ENCODE results near the gene CLTA. TPM values are rescaled to one million over a fixed set of nuclear protein-coding genes. Genes with fewer than 3 reads are reported as not detected.
A peak's percentile ranks its signal among the peaks of the same experiment; 100 is the strongest.
"Not testable (repeated sequence)": the region's sequence is repeated elsewhere in the genome, so short reads cannot be mapped to it uniquely, and the experiment has no call there.

The CLTA gene
- total RNA-seq, 1 donor from 2014 or later, result 199 TPM

DNA sequence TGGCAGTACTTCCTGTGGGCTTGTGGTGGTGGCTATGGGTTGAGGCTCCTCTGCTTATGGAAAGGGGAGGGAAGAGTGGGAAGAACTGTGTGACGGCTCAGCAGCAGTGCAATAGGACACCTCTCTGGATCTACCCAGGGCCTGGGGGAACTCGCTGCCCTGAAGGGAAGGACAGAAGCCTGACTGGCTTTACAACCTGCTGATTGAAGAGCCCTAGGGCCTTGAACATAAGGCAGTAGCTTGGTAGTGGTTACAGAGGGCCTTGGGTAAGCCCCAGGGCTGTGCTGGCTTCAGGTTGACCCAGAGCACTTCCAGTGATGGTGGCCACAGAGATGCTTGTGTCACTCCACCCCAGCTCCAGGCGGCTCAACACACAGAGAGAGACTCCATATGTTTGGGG is 16.0 kb upstream of the CLTA start:
- no peaks in the 10 kb centered on the region for H3K4me1 ChIP-seq
- Mint-ChIP-seq H3K36me3 (no peaks in the 10 kb centered on the region), H3K27me3 (ENCODE audit: insufficient read depth, low read depth) (peaks cover 6% of the 10 kb centered on the region), H3K4me3 (no peak overlapping the region), H3K4me1 (no peaks in the 10 kb centered on the region), H3K27ac (no peak overlapping the region), H3K9me3 (no peaks in the 10 kb centered on the region)
- no peak overlapping the region for H3K4me3 ChIP-seq
- no peak for DNase-seq (ENCODE audit: low spot score)
- H3K27ac ChIP-seq, result no peak overlapping the region
- no peaks in the 10 kb centered on the region for H3K79me2 ChIP-seq (ENCODE audit: low read depth)
- H3F3A ChIP-seq (ENCODE audit: low read depth), result no peaks in the 10 kb centered on the region
- H3K27me3 ChIP-seq, result no peaks in the 10 kb centered on the region
- H3K36me3 ChIP-seq, result no peaks in the 10 kb centered on the region
- H4K20me1 ChIP-seq (ENCODE audit: low read depth), result no peaks in the 10 kb centered on the region
- H2AFZ ChIP-seq (replicated peaks), result peak overlapping the region; percentile 88
- TF ChIP-seq, protein P1, sequence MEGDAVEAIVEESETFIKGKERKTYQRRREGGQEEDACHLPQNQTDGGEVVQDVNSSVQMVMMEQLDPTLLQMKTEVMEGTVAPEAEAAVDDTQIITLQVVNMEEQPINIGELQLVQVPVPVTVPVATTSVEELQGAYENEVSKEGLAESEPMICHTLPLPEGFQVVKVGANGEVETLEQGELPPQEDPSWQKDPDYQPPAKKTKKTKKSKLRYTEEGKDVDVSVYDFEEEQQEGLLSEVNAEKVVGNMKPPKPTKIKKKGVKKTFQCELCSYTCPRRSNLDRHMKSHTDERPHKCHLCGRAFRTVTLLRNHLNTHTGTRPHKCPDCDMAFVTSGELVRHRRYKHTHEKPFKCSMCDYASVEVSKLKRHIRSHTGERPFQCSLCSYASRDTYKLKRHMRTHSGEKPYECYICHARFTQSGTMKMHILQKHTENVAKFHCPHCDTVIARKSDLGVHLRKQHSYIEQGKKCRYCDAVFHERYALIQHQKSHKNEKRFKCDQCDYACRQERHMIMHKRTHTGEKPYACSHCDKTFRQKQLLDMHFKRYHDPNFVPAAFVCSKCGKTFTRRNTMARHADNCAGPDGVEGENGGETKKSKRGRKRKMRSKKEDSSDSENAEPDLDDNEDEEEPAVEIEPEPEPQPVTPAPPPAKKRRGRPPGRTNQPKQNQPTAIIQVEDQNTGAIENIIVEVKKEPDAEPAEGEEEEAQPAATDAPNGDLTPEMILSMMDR (IDR thresholded peaks at IDR 0.05), result no peak
- TF ChIP-seq EZH2phosphoT487 (IDR thresholded peaks at IDR 0.05), result no peak
- no peak for TF ChIP-seq EZH2 (IDR thresholded peaks at IDR 0.05)
- H3K9ac ChIP-seq, result no peak overlapping the region
- no peaks in the 10 kb centered on the region for H3K9me3 ChIP-seq (ENCODE audit: low read depth)
- H3K4me2 ChIP-seq, result no peak overlapping the region

DNA sequence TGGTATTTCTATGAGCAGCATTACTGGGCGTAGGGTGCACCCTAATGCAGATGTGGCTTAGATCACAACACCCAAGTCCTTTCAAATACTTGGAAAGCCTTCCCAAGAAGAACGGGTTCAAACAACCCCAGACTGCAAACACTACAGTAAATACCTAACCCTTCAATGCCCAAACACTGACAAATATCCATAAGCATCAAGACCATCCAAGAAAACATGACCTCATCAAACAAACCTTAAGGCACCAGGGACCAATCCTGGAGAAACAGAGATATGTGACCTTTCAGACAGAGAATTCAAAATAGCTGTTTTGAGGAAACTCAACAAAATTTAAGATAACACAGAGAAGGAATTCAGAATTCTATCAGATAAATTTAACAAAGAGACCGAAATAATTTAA is 15.5 kb upstream of the CLTA start:
- not testable (repeated sequence) for H3K79me2 ChIP-seq (ENCODE audit: low read depth); H3K9me3 Mint-ChIP-seq; H2AFZ ChIP-seq (replicated peaks); H3K27ac Mint-ChIP-seq; H3K36me3 ChIP-seq; H3K27ac ChIP-seq; H3K4me3 ChIP-seq; H4K20me1 ChIP-seq (ENCODE audit: low read depth); H3K4me1 ChIP-seq; H3K27me3 Mint-ChIP-seq (ENCODE audit: insufficient read depth, low read depth); H3K27me3 ChIP-seq; H3K9me3 ChIP-seq (ENCODE audit: low read depth); H3K36me3 Mint-ChIP-seq; H3K4me1 Mint-ChIP-seq; H3K4me3 Mint-ChIP-seq; H3K9ac ChIP-seq; DNase-seq (ENCODE audit: low spot score); H3K4me2 ChIP-seq; H3F3A ChIP-seq (ENCODE audit: low read depth)

DNA sequence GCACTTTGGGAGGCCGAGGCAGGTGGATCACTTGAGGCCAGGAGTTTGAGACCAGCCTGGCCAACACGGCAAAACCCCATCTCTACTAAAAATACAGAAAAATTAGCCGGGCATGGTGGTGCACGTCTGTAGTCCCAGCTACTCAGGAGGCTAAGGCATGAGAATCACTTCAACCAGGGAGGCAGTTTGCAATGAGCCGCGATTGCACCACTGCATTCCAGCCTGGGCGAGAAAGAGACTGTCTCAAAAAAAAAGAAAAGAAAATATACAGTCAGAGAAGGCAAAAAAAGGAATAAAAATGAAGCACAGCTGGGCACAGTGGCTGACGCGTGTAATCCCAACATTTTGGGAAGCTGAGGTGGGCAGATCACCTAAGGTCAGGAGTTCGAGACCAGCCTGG is 14.2 kb upstream of the CLTA start:
- H3K4me1 ChIP-seq; H3K9me3 Mint-ChIP-seq; H3K4me2 ChIP-seq; H3K36me3 Mint-ChIP-seq; H3K27me3 ChIP-seq; H3K27ac Mint-ChIP-seq; H3K4me1 Mint-ChIP-seq; H3K9me3 ChIP-seq (ENCODE audit: low read depth); H3F3A ChIP-seq (ENCODE audit: low read depth); DNase-seq (ENCODE audit: low spot score); H2AFZ ChIP-seq (replicated peaks); H3K4me3 Mint-ChIP-seq; H3K9ac ChIP-seq; H3K27ac ChIP-seq; H3K79me2 ChIP-seq (ENCODE audit: low read depth); H3K36me3 ChIP-seq; H3K4me3 ChIP-seq; H3K27me3 Mint-ChIP-seq (ENCODE audit: insufficient read depth, low read depth); H4K20me1 ChIP-seq (ENCODE audit: low read depth): not testable (repeated sequence)

DNA sequence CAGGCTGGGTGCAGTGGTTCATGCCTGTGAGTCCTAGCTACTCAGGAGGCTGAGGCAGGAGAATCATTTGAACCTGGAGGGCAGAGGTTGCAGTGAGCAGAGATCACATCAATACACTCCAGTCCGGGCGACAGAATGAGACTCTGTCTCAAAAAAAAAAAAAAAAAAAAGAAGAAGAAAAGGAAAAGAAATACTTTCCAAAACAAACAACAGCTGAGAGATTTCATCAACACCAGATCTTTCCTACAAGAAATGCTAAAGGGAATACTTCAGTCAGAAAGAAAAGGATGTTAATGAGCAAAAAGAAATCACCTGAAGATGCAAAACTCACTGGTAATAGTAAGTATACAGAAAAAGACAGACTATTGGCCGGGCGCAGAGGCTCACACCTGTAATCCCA is 13.2 kb upstream of the CLTA start:
- Histone ChIP-seq H3K4me2 (no peak overlapping the region), H3K9ac (no peak overlapping the region), H3K4me1 (no peaks in the 10 kb centered on the region), H4K20me1 (ENCODE audit: low read depth) (no peaks in the 10 kb centered on the region), H2AFZ (replicated peaks) (no peak overlapping the region), H3K9me3 (ENCODE audit: low read depth) (no peaks in the 10 kb centered on the region), H3K4me3 (no peak overlapping the region), H3K27ac (no peak overlapping the region), H3K36me3 (no peaks in the 10 kb centered on the region), H3F3A (ENCODE audit: low read depth) (no peaks in the 10 kb centered on the region), H3K27me3 (no peaks in the 10 kb centered on the region), H3K79me2 (ENCODE audit: low read depth) (no peaks in the 10 kb centered on the region)
- TF ChIP-seq EZH2 (IDR thresholded peaks at IDR 0.05) (no peak), EZH2phosphoT487 (IDR thresholded peaks at IDR 0.05) (no peak)
- H3K4me3 Mint-ChIP-seq, result no peak overlapping the region
- peaks cover 1% of the 10 kb centered on the region for H3K9me3 Mint-ChIP-seq
- H3K4me1 Mint-ChIP-seq, result no peaks in the 10 kb centered on the region
- H3K27ac Mint-ChIP-seq, result no peak overlapping the region
- H3K36me3 Mint-ChIP-seq, result no peaks in the 10 kb centered on the region
- no peak for DNase-seq (ENCODE audit: low spot score)
- peaks cover 5% of the 10 kb centered on the region for H3K27me3 Mint-ChIP-seq (ENCODE audit: insufficient read depth, low read depth)

DNA sequence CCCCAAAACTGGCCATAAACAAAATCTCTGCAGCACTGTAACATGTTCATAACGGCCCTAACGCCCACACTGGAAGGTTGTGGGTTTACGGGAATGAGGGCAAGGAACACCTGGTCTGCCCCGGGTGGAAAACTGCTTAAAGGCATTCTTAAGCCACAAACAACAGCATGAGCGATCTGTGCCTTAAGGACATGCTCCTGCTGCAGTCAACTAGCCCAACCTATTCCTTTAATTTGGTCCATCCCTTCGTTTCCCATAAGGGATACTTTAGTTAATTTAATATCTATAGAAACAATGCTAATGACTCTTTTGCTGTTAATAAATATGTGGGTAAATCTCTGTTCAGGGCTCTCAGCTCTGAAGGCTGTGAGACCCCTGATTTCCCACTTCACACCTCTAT is 10.5 kb upstream of the CLTA start:
- H3F3A ChIP-seq (ENCODE audit: low read depth); H3K79me2 ChIP-seq (ENCODE audit: low read depth); H3K27ac ChIP-seq; H3K9me3 Mint-ChIP-seq; H3K9me3 ChIP-seq (ENCODE audit: low read depth); H3K4me1 ChIP-seq; H3K27me3 ChIP-seq; H3K36me3 ChIP-seq; H3K4me3 Mint-ChIP-seq; H3K4me2 ChIP-seq; DNase-seq (ENCODE audit: low spot score); H3K27me3 Mint-ChIP-seq (ENCODE audit: insufficient read depth, low read depth); H3K36me3 Mint-ChIP-seq; H3K4me3 ChIP-seq; H4K20me1 ChIP-seq (ENCODE audit: low read depth); H3K9ac ChIP-seq; H3K4me1 Mint-ChIP-seq; H3K27ac Mint-ChIP-seq; H2AFZ ChIP-seq (replicated peaks): not testable (repeated sequence)
